ENCODE results near the gene FAM131B. TPM values are rescaled to one million over a fixed set of nuclear protein-coding genes. Genes with fewer than 3 reads are reported as not detected.

The FAM131B gene
- total and polyA plus RNA-seq, 2 of the 8 experiments (the other 6 are each of a cell fraction or from before 2014, with no cell fraction given) = 23.1 to 38.2 TPM

DNA sequence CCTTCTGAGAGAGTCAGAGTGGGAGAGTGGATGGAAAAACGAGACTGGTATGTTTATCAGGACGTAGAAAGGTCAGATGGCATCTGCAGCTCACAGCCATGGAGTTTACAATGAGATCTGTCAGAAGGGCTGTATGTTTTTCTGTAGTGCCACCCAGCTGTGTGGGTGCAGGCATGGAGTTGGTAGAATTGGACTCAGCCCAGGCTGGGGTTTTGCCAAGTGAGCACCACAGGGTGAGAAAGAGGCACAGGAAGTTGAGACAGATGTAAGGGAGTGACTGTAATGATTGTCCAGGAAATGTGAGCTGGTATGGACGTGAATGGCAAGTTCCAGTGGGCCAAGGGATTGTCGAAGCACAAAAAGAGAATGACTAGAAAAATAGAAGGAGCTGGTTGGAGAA is 9.6 kb upstream of the FAM131B start:
- Histone ChIP-seq H2BK5ac (ENCODE audit: low read depth, low read length) (no peak overlapping the region; the same call in 1 of the 2 replicates), H3K27ac (ENCODE audit: low read depth, low read length) (no peak overlapping the region), H3K9ac (replicated peaks in 1 of 4; ENCODE audit: extremely low read depth in 1 of 4, low read depth in 3 of 4, low read length in 3 of 4) (no peak overlapping the region), H2AK5ac (ENCODE audit: low read depth, low read length) (peak overlapping the region; percentile 88), H4K8ac (ENCODE audit: extremely low read depth, insufficient read depth, low read length) (no peak overlapping the region; the same call in 1 of the 2 replicates), H3K18ac (ENCODE audit: extremely low read depth, low read length) (peak overlapping the region; percentile 51; the same call in 1 of the 2 replicates), H3K4ac (replicated peaks; ENCODE audit: insufficient read length, low read depth, low read length) (no peak overlapping the region), H4K91ac (replicated peaks; ENCODE audit: insufficient read length, low read length) (no peak overlapping the region), H3K4me2 (ENCODE audit: insufficient read depth in 1 of 2, low read depth in 2 of 2, low read length in 2 of 2) (no peak overlapping the region), H3K79me1 (ENCODE audit: low read depth, low read length) (no peaks in the 10 kb centered on the region), H4K5ac (ENCODE audit: insufficient read length, low read depth, low read length) (no peak overlapping the region), H2BK12ac (ENCODE audit: low read depth, low read length) (peak overlapping the region; percentile 99), H2BK15ac (ENCODE audit: low read length) (0 out of 2 replicates have a peak overlapping the region, but pooled peaks have one; percentile 81), H3K36me3 (ENCODE audit: control insufficient read depth in 2 of 4, insufficient read depth in 4 of 4, low read length in 3 of 4) (no peaks in the 10 kb centered on the region), H3K9me3 (ENCODE audit: insufficient read depth in 2 of 2, low read depth in 1 of 2, low read length in 1 of 2) (no peaks in the 10 kb centered on the region), H2BK20ac (ENCODE audit: low read length) (peak overlapping the region; percentile 99), H3K14ac (ENCODE audit: insufficient read length) (no peak overlapping the region), H3K79me2 (ENCODE audit: control insufficient read depth in 1 of 2, insufficient read depth in 2 of 2, low read length in 2 of 2) (no peaks in the 10 kb centered on the region), H3K4me3 (ENCODE audit: extremely low read depth in 1 of 4, insufficient read depth in 2 of 4, low read depth in 3 of 4, low read length in 4 of 4) (no peak overlapping the region), H3K23me2 (ENCODE audit: low read depth, low read length) (no peaks in the 10 kb centered on the region), H3K27me3 (replicated peaks in 1 of 4; ENCODE audit: control insufficient read depth in 3 of 4, extremely low read depth in 1 of 4, insufficient read depth in 3 of 4, low read length in 3 of 4) (no peaks in the 10 kb centered on the region), H3K56ac (replicated peaks; ENCODE audit: insufficient read length, low read depth, low read length) (no peak overlapping the region), H2BK120ac (replicated peaks; ENCODE audit: low read depth, low read length) (no peak overlapping the region), H2AFZ (ENCODE audit: low read length) (no peak overlapping the region), H4K20me1 (replicated peaks in 1 of 2; ENCODE audit: control insufficient read depth in 1 of 2, insufficient read depth in 2 of 2, low read length in 2 of 2) (no peaks in the 10 kb centered on the region), H3K4me1 (replicated peaks in 1 of 4; ENCODE audit: control insufficient read depth in 3 of 4, insufficient read depth in 4 of 4, low read length in 3 of 4) (peaks cover 6 to 22% (median 13%) of the 10 kb centered on the region in 4 experiments; a peak in 5 of 7 replicates), H3K23ac (ENCODE audit: insufficient read length) (no peak overlapping the region)
- DNase-seq (ENCODE audit: low read depth in 1 of 2, low spot score in 2 of 2) (no peak), FAIRE-seq (no peak)
- 80% methylated on average over 4 of the region's 4 CpGs; no CpG with 5 or more reads in 1 of the 2 experiments for WGBS, 2 experiments (ENCODE audit: extremely low coverage in 1 of 2, insufficient coverage in 1 of 2, insufficient read length in 1 of 2, insufficient replicate concordance in 2 of 2, low coverage in 1 of 2, low lambda C conversion rate in 2 of 2, missing lambda C conversion rate in 1 of 2)
- ChIA-PET POLR2A (ENCODE audit: partially characterized antibody) (interaction anchor here (1.6 to 19.0 kb wide), 4 partner anchors 4 to 84 kb away, joined by 4 to 518 read pairs (median 233); partner anchors contain the start of genes CASP2, EPHA1, FAM131B and ZYX), CTCF (ENCODE audit: partially characterized antibody) (interaction anchor here (1.1 to 17.5 kb wide), 12 partner anchors 12 to 132 kb away, joined by 3 to 359 read pairs (median 6); partner anchors contain the start of gene EPHA1)
- TF ChIP-seq PHF8 (conservative IDR thresholded peaks at IDR 0.05; ENCODE audit: low read depth, low read length) = no peak
